CD4-positive, CD25-positive, alpha-beta regulatory T cell (primary cell): ENCODE results near the gene CLTCL1. TPM values are rescaled to one million over a fixed set of nuclear protein-coding genes. Genes with fewer than 3 reads are reported as not detected.

Source experiments
- ATAC-seq, 2 donors: fragments of 150-1000 bp; cut with Tn5 transposase; one replicate each; pipeline ENCODE4 v1.10.0; 2021; ENCODE audit warnings: low read depth in 2 of 2, moderate number of reproducible peaks in 2 of 2, moderate library complexity in 1 of 2
- DNase-seq, 3 donors: peaks; one replicate each; pipeline versions ENCODE4 v3.0.0 to v3.0.0-alpha.2; 2012 to 2022; ENCODE audit warnings: mixed read lengths in 1 of 3
- H3K27ac ChIP-seq: one replicate; pipeline ENCODE4 v1.7.0; 2013; ENCODE audit warnings: mild to moderate bottlenecking, low read length; ENCODE audit not compliant: insufficient read depth, poor library complexity, severe bottlenecking
- H3K27me3 ChIP-seq: one replicate; pipeline ENCODE4 v1.7.0; 2013; ENCODE audit warnings: low read length; ENCODE audit not compliant: control insufficient read depth, insufficient read depth
- H3K36me3 ChIP-seq: one replicate; pipeline ENCODE4 v1.7.0; 2013; ENCODE audit warnings: mild to moderate bottlenecking, low read length, moderate library complexity; ENCODE audit not compliant: control insufficient read depth, insufficient read depth
- H3K4me1 ChIP-seq: 2 replicates; pipeline ENCODE4 v1.7.0; 2013; ENCODE audit warnings: mild to moderate bottlenecking, low read length; ENCODE audit not compliant: insufficient read depth, control insufficient read depth, poor library complexity, severe bottlenecking
- H3K4me3 ChIP-seq: one replicate; pipeline ENCODE4 v1.7.0; 2013; ENCODE audit warnings: low read depth, mild to moderate bottlenecking, low read length, moderate library complexity
- H3K9me3 ChIP-seq, 2 experiments: 1 replicate in 1 of 2; 2 replicates in 1 of 2; pipeline ENCODE4 v1.7.0; 2013; ENCODE audit warnings: low read length in 2 of 2, mild to moderate bottlenecking in 1 of 2, moderate library complexity in 1 of 2; ENCODE audit not compliant: control insufficient read depth in 2 of 2
- H3K27ac Mint-ChIP-seq, 3 donors: one replicate each; pipeline ENCODE4 v1.8.0; 2020 to 2022; ENCODE audit warnings: mild to moderate bottlenecking in 3 of 3, mixed read lengths in 3 of 3, moderate library complexity in 2 of 3
- H3K27me3 Mint-ChIP-seq: one replicate; pipeline ENCODE4 v1.8.0; 2022; ENCODE audit warnings: mild to moderate bottlenecking, mixed read lengths
- H3K36me3 Mint-ChIP-seq: one replicate; pipeline ENCODE4 v1.8.0; 2020; ENCODE audit warnings: mixed read lengths
- H3K4me1 Mint-ChIP-seq, 4 donors: one replicate each; pipeline ENCODE4 v1.8.0; 2020 to 2022; ENCODE audit warnings: mixed read lengths in 4 of 4, mild to moderate bottlenecking in 1 of 4
- H3K4me3 Mint-ChIP-seq, 4 donors: one replicate each; pipeline ENCODE4 v1.8.0; 2020 to 2022; ENCODE audit warnings: mild to moderate bottlenecking in 4 of 4, mixed read lengths in 4 of 4, moderate library complexity in 3 of 4
- H3K9me3 Mint-ChIP-seq, 7 donors: one replicate each; pipeline ENCODE4 v1.8.0; 2020 to 2022; ENCODE audit warnings: mixed read lengths in 7 of 7, mild to moderate bottlenecking in 3 of 7, moderate library complexity in 2 of 7
- polyA plus RNA-seq, 4 donors: library from polyadenylated mRNA; unstranded; fragments of 300-500 nt; fragmentation: Illumina TruSeq; gene quantifications; one replicate each; pipeline ENCODE4 v1.2.3, GENCODE V29; 2021
- total RNA-seq: library from RNA; stranded (reverse); gene quantifications from one replicate; pipeline ENCODE4 v1.2.3, GENCODE V29; 2022

The CLTCL1 gene
- total and polyA plus RNA-seq, 5 donors from 2014 or later = 0.20 to 0.55 (median 0.34) TPM

DNA sequence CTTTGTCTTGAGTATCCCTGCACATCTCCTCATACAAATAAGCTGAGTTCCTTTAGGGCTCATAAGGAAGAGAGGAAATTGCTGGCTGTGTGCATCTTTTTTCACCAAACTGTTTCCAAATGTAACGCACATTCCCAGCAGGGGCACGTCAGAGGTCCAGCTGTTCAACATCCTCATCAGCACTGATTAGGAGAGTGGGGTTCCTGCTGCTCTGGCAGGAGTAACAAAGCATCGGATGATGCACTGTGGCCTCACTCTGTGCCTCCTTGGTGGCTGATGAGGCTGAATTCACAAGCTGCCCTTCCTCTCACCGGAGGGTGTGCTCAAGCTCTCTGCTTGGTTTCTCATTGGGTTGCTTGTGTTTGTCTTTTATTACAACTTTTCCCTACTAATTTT is 77.4 kb downstream of the CLTCL1 start:
- H3K4me3 ChIP-seq = no peak overlapping the region
- no peaks in the 10 kb centered on the region for H3K9me3 ChIP-seq
- Mint-ChIP-seq H3K27me3 (peaks cover 16% of the 10 kb centered on the region), H3K9me3 (no peaks in the 10 kb centered on the region), H3K4me3 (no peak overlapping the region), H3K27ac (no peak overlapping the region), H3K4me1 (peaks cover 3 to 11% (median 5%) of the 10 kb centered on the region in 4 donors), H3K36me3 (peaks cover 8% of the 10 kb centered on the region)
- no peak overlapping the region for H3K27ac ChIP-seq
- H3K4me1 ChIP-seq = no peaks in the 10 kb centered on the region
- DNase-seq (no peak), ATAC-seq (no peak)
- no peaks in the 10 kb centered on the region for H3K36me3 ChIP-seq
- peaks cover 17% of the 10 kb centered on the region for H3K27me3 ChIP-seq

DNA sequence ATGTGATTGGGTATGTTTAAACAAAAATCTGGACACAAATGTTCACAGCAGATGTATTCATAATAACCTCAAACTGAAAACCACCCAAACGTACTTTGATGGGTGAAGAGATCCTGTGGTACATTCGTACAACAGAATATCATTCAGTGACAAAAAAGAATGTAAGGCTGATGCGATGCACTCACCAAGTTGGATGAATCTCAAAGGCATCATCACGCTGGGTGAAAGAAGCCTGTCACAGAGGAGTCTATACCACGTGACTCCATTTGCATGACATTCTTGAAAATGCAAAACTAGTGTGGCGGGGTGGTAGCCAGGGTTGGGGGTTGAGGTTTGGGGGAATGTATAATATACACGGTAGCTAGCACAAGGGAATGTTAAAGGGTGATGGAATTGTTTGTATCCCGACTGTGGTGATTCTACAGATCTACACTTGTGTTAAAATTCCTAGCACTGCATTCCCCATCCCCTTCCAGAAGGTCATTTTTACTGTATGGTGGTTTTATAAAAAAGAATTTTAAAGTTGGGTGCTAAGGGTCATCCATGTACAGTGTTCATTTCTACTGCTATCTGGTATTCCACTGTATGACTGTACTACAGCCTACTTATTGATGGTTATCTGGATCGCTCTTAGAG is 78.0 kb downstream of the CLTCL1 start:
- Mint-ChIP-seq H3K4me3 (no peak overlapping the region), H3K4me1 (peaks cover 3 to 11% (median 5%) of the 10 kb centered on the region in 4 donors), H3K27ac (no peak overlapping the region), H3K27me3 (peaks cover 19% of the 10 kb centered on the region), H3K36me3 (peaks cover 8% of the 10 kb centered on the region), H3K9me3 (no peaks in the 10 kb centered on the region)
- DNase-seq (no peak), ATAC-seq (no peak)
- peaks cover 17% of the 10 kb centered on the region for H3K27me3 ChIP-seq
- H3K4me1 ChIP-seq = no peaks in the 10 kb centered on the region
- no peaks in the 10 kb centered on the region for H3K36me3 ChIP-seq
- H3K27ac ChIP-seq = no peak overlapping the region
- no peaks in the 10 kb centered on the region for H3K9me3 ChIP-seq
- no peak overlapping the region for H3K4me3 ChIP-seq

DNA sequence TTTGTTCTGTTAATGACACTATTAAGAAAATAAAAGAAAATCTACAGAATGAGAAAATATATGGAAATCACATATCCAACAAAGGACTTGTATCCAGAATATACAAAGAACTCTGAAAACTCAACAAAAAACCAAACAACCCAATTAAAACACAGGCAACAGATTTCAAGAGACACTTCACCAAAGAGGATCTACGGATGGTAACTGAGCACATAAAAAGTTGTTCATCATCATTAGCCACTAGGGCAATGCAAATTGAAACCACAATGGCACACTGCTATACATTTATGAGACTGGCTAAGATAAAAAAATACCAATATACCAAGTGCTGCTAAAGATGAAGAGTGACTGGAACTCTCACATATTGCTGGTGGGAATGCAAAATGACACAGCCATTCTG is 78.5 kb downstream of the CLTCL1 start:
- H3K36me3 ChIP-seq = no peaks in the 10 kb centered on the region
- H3K4me3 Mint-ChIP-seq = no peak overlapping the region
- peaks cover 19% of the 10 kb centered on the region for H3K27me3 Mint-ChIP-seq

DNA sequence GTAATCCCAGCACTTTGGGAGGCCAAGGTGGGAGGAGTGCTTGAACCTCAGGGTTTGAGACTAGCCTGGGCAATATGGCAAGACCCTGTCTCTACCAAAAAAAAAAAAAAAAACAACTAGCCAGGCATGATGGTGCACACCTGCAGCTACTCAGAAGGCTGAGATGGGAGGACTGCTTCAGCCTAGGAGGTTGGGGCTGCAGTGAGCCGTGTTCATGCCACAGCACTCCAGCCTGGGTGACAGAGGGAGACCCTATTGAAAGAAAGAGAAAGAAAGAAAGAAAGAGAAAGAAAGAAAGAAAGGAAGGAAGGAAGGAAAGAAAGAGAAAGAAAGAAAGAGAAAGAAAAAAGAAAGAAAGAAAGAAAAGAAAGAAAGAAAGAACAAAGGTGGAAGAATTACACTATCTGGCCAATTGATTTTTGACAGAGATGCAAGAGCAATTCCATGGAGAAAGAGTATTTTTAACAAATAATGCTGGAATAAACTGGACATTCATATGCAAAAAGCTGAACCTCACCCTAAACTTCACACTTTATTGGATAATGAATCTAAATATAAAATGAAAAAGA is 79.1 kb downstream of the CLTCL1 start:
- H3K9me3 ChIP-seq = no peaks in the 10 kb centered on the region
- H3K27ac Mint-ChIP-seq = no peak overlapping the region

More for the DNA sequence above, 78.5 kb downstream of the CLTCL1 start:
- Histone ChIP-seq H3K9me3 (no peaks in the 10 kb centered on the region), H3K4me3 (no peak overlapping the region), H3K27ac (no peak overlapping the region), H3K4me1 (no peaks in the 10 kb centered on the region), H3K27me3 (peaks cover 17% of the 10 kb centered on the region)
- no peak for ATAC-seq
- Mint-ChIP-seq H3K27ac (no peak overlapping the region), H3K36me3 (peaks cover 12% of the 10 kb centered on the region), H3K4me1 (peaks cover 2 to 9% (median 4%) of the 10 kb centered on the region in 4 donors), H3K9me3 (no peaks in the 10 kb centered on the region)
- DNase-seq = no peak

DNA sequence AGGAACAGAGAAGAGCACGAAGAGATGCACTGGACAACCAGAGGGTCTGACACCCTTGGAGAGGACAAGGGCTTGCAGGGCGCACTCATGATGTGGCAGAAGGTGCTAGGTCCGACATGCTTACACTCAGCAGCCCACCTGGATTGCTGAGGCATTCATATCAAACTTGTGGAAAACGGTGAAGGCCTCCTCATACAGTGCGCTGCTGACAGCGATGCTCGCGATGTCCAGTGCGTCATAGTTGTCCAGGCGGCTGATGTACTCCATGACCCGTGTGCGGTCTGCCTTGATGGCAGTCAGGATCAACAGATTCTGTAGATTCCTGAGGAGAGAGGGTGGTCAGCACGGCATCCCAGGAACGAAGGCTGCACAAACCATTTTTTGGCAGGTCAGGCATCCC is 81.3 kb downstream of the CLTCL1 start:
- Mint-ChIP-seq H3K27me3 (peaks cover 19% of the 10 kb centered on the region), H3K9me3 (no peaks in the 10 kb centered on the region), H3K4me3 (no peak overlapping the region), H3K36me3 (peaks cover 12% of the 10 kb centered on the region), H3K4me1 (no peaks in the 10 kb centered on the region), H3K27ac (no peak overlapping the region)
- Histone ChIP-seq H3K27ac (no peak overlapping the region), H3K27me3 (peaks cover 16% of the 10 kb centered on the region), H3K4me3 (no peak overlapping the region), H3K36me3 (no peaks in the 10 kb centered on the region), H3K9me3 (no peaks in the 10 kb centered on the region), H3K4me1 (no peaks in the 10 kb centered on the region)
- DNase-seq = no peak
- ATAC-seq = no peak

More for the DNA sequence above, 79.1 kb downstream of the CLTCL1 start:
- Mint-ChIP-seq H3K4me1 (peaks cover 0 to 5% (median under 1%) of the 10 kb centered on the region in 4 donors), H3K36me3 (peaks cover 12% of the 10 kb centered on the region), H3K4me3 (no peak overlapping the region), H3K27me3 (peaks cover 19% of the 10 kb centered on the region), H3K9me3 (no peaks in the 10 kb centered on the region)
- no peak for DNase-seq
- Histone ChIP-seq H3K27ac (no peak overlapping the region), H3K36me3 (no peaks in the 10 kb centered on the region), H3K27me3 (peaks cover 17% of the 10 kb centered on the region), H3K4me1 (no peaks in the 10 kb centered on the region), H3K4me3 (no peak overlapping the region)
- no peak for ATAC-seq

DNA sequence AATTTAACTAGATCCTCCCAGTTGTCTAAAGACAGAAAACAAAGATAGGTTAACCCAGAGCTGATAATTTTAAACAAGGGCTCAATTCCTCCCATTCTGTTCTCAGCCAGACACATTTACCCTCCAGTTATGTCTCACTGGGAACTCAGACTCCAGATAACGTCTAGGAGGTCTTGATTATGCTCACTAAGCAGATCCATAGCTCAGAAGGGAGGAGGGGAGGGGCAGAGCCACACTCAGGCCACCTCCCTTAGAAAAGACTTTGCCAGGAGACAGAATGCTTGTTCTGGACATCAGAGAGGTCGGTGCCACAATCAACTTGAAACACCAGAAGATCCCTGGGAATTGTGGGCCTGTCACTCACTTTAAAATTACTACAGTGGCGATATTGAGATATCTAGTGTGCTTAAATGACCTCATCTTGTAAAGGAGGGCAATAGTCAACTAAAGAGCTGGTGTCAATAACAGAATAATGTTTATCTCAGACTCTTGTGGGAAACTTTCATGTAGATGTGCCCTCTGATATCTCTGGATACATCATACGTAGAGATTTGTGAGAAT is 83.2 kb downstream of the CLTCL1 start:
- Histone ChIP-seq H3K4me1 (no peaks in the 10 kb centered on the region), H3K27ac (no peak overlapping the region), H3K9me3 (no peaks in the 10 kb centered on the region), H3K36me3 (no peaks in the 10 kb centered on the region), H3K4me3 (no peak overlapping the region), H3K27me3 (peaks cover 10% of the 10 kb centered on the region)
- Mint-ChIP-seq H3K4me1 (no peaks in the 10 kb centered on the region), H3K27ac (no peak overlapping the region), H3K36me3 (peaks cover 12% of the 10 kb centered on the region), H3K4me3 (no peak overlapping the region), H3K9me3 (peaks cover 0 to 1% (median 0%) of the 10 kb centered on the region in 7 donors), H3K27me3 (peaks cover 23% of the 10 kb centered on the region)
- DNase-seq (no peak), ATAC-seq (no peak)

DNA sequence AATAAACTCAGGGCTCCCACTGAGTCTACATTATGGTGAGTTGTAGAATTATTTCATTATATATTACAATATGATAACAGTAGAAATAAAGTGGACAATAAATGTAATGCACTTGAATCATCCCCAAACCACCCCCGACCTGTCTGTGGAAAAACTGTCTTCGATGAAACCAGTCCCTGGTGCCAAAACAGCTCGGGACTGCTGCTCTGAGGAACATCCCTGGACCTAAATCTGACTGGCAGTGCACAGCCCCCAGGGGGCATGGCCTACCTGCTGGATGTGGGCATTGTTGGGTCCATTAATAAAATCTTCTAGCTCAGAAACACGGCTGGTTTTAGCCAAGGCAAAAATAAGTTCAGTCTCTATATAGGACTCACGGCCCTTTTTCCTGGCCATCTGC is 83.6 kb downstream of the CLTCL1 start:
- Mint-ChIP-seq H3K9me3 (peaks cover 0 to 1% (median 0%) of the 10 kb centered on the region in 7 donors), H3K27ac (no peak overlapping the region), H3K4me1 (no peaks in the 10 kb centered on the region), H3K4me3 (no peak overlapping the region), H3K27me3 (peaks cover 23% of the 10 kb centered on the region), H3K36me3 (peaks cover 12% of the 10 kb centered on the region)
- no peaks in the 10 kb centered on the region for H3K36me3 ChIP-seq
- no peak overlapping the region for H3K4me3 ChIP-seq
- ATAC-seq (no peak), DNase-seq (no peak)
- no peak overlapping the region for H3K27ac ChIP-seq
- H3K4me1 ChIP-seq = no peaks in the 10 kb centered on the region
- peaks cover 8% of the 10 kb centered on the region for H3K27me3 ChIP-seq
- H3K9me3 ChIP-seq = no peaks in the 10 kb centered on the region

DNA sequence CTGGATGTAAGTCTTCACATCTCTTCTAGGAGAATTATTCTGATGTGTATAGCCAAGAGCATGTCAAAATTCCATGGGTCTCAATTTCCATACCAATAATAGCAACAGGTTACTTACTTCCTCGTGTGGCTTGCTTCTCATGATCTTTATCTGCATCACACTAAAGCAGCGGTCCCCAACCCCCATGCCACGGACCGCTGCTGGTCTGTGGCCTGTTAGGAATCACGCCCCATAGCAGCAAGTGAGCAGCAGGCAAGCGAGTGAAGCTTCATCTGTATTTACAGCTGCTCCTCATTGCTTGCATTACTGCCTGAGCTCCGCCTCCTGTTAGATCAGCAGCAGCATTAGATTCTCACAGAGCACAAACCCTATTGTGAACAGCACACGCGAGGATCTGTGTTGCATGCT is 84.1 kb downstream of the CLTCL1 start:
- no peak overlapping the region for H3K4me3 ChIP-seq
- H3K4me1 ChIP-seq = no peaks in the 10 kb centered on the region
- Mint-ChIP-seq H3K4me1 (peaks cover 0 to 2% (median 0%) of the 10 kb centered on the region in 4 donors), H3K4me3 (no peak overlapping the region), H3K27ac (no peak overlapping the region), H3K9me3 (peaks cover 0 to 4% (median 0%) of the 10 kb centered on the region in 7 donors), H3K27me3 (peaks cover 23% of the 10 kb centered on the region), H3K36me3 (peaks cover 12% of the 10 kb centered on the region)
- H3K36me3 ChIP-seq = no peaks in the 10 kb centered on the region
- no peak overlapping the region for H3K27ac ChIP-seq
- ATAC-seq (no peak), DNase-seq (no peak)
- H3K27me3 ChIP-seq = peaks cover 8% of the 10 kb centered on the region
- H3K9me3 ChIP-seq = no peaks in the 10 kb centered on the region
